HL-60 (cell line): ENCODE results near the gene MTCL3.

ENCODE experiments used
- GABPA ChIP-seq: IDR thresholded peaks from 2 replicates; pipeline ENCODE4 v1.6.1; 2012; ENCODE audit warnings: low read depth
- TF ChIP-seq, protein P1 (sequence below): IDR thresholded peaks from one replicate; pipeline ENCODE4 v1.5.1; 2011; ENCODE audit warnings: low read length, control low read depth, inconsistent platforms; ENCODE audit not compliant: insufficient read depth

DNA sequence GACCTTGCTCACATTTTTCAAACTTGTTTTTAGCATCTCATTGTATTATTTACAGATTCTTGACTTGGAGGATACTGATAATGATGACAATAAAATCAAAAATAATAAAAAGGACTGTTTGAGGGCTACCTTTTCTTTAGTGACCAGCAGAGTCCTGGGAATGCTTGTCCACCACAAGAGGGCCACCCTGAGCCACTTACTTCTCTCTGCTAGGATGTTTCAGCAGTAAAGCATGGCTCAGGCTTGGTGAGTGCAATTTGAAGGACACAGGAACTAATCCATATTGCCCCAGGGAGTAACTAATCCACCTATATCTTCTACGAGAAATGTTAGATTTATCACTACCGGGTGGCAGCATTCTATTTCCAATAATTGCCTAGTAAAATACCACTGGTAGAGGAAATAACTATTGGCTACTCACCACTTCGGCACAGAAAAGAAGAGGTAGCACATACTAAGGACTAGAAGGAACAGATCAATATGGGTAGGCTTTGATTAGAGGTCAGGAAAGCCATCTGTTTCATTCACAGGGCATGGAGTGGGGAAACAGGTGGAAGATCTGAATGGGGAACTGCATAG lies 54.2 kb downstream of the MTCL3 start:
- no peak for TF ChIP-seq GABPA
- TF ChIP-seq, protein P1, sequence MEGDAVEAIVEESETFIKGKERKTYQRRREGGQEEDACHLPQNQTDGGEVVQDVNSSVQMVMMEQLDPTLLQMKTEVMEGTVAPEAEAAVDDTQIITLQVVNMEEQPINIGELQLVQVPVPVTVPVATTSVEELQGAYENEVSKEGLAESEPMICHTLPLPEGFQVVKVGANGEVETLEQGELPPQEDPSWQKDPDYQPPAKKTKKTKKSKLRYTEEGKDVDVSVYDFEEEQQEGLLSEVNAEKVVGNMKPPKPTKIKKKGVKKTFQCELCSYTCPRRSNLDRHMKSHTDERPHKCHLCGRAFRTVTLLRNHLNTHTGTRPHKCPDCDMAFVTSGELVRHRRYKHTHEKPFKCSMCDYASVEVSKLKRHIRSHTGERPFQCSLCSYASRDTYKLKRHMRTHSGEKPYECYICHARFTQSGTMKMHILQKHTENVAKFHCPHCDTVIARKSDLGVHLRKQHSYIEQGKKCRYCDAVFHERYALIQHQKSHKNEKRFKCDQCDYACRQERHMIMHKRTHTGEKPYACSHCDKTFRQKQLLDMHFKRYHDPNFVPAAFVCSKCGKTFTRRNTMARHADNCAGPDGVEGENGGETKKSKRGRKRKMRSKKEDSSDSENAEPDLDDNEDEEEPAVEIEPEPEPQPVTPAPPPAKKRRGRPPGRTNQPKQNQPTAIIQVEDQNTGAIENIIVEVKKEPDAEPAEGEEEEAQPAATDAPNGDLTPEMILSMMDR: peak; percentile 84
